Measurements from ENCODE around the gene MBNL1.

DNA sequence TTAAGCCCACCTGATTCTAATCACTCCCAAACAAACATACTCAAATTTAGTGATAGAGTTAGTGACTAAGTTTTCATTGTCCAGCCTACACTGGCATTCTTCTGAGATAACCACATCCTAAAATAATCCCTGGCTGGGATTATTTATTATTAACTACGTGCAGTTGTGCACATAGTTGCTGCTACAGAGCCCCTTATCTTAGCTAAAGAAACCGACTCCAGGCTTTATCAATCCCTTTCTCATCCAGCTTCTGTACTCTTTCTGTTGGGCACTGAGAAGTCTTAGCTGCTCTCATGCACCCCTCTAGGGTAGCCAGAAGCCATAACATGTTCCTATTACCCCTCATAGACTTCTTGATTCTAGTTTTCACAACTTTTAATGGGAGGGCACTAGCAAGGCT lies 208.7 kb downstream of the MBNL1 start:
- TF ChIP-seq CTCF (IDR thresholded peaks at IDR 0.05), result no peak
- TF ChIP-seq POLR2A (IDR thresholded peaks at IDR 0.05), result no peak
